AG04450 (cell line): ENCODE results near the gene KCNJ6. TPM values are rescaled to one million over a fixed set of nuclear protein-coding genes. Genes with fewer than 3 reads are reported as not detected.

ENCODE experiments used
- CTCF ChIA-PET: fragments of 300-600, 350-600 bp; formaldehyde crosslinking; extraction: SDS; loops from one replicate; lab custom pipeline; 2022; ENCODE audit warnings: antibody characterized with exemption, inconsistent platforms; lab: Charles Lee
- POLR2A ChIA-PET: fragments of 350-600 bp; formaldehyde crosslinking; extraction: SDS; loops from one replicate; lab custom pipeline; 2021; ENCODE audit warnings: antibody characterized with exemption, inconsistent platforms; lab: Yijun Ruan, JAX
- DNase-seq: peaks from one replicate; pipeline ENCODE4 v3.0.0-alpha.2; 2011; ENCODE audit warnings: low read depth, low spot score
- H3K27ac ChIP-seq: one replicate; pipeline ENCODE4 v1.5.1; 2012; ENCODE audit warnings: low read depth, low read length, control low read depth
- H3K27me3 ChIP-seq: one replicate; pipeline ENCODE4 v1.6.0; 2012; ENCODE audit warnings: low read length; ENCODE audit not compliant: control insufficient read depth, insufficient read depth
- H3K4me3 ChIP-seq: 2 replicates; pipeline ENCODE4 v1.5.1; 2011; ENCODE audit warnings: mild to moderate bottlenecking, low read depth, low read length, control low read depth
- H3K9me3 ChIP-seq: 2 replicates; pipeline ENCODE4 v1.5.1; 2012; ENCODE audit warnings: low read length; ENCODE audit not compliant: control insufficient read depth, insufficient read depth
- CTCF ChIP-seq: IDR thresholded peaks from 2 replicates; pipeline ENCODE4 v1.5.1; 2011; ENCODE audit warnings: low read depth, low read length, control low read depth, inconsistent platforms
- polyA plus RNA-seq: library from polyadenylated mRNA; depleted of rRNA; stranded (reverse); fragments of >200 nt; gene quantifications from 2 replicates; pipeline ENCODE4 v1.2.3, GENCODE V29; 2011

KCNJ6 gene
- polyA plus RNA-seq, 1 experiment: 0.02 TPM

GRCh38 chr21:37788503-37788902 lies 127.8 kb downstream of the KCNJ6 start:
- POLR2A ChIA-PET: no interaction called here
- Histone ChIP-seq H3K27ac (no peak overlapping the region), H3K27me3 (no peaks in the 10 kb centered on the region), H3K9me3 (peaks cover 4% of the 10 kb centered on the region; the same call in 1 of the 2 replicates), H3K4me3 (no peak overlapping the region)
- DNase-seq: no peak
- CTCF ChIA-PET: interaction anchor here (0.6 kb wide), 2 partner anchors 78 to 86 kb away, joined by 3 read pairs; no protein-coding TSS in a partner anchor
- no peak for TF ChIP-seq CTCF

GRCh38 chr21:37787456-37787855 lies 128.8 kb downstream of the KCNJ6 start:
- peak; percentile 76 for DNase-seq
- H3K4me3 ChIP-seq: no peak overlapping the region
- ChIA-PET POLR2A (no interaction called here), CTCF (no interaction called here)
- peak overlapping the region; percentile 68 for H3K27ac ChIP-seq
- TF ChIP-seq CTCF: no peak
- H3K9me3 ChIP-seq: peaks cover 6% of the 10 kb centered on the region; the same call in 1 of the 2 replicates
- no peaks in the 10 kb centered on the region for H3K27me3 ChIP-seq

GRCh38 chr21:37784591-37785318 lies 131.5 kb downstream of the KCNJ6 start:
- Histone ChIP-seq H3K27me3 (no peaks in the 10 kb centered on the region), H3K9me3 (peaks cover 12% of the 10 kb centered on the region; the same call in 1 of the 2 replicates), H3K4me3 (no peak overlapping the region), H3K27ac (no peak overlapping the region)
- CTCF ChIA-PET: no interaction called here
- no peak for TF ChIP-seq CTCF
- POLR2A ChIA-PET: no interaction called here
- no peak for DNase-seq

GRCh38 chr21:37783016-37783415 lies 133.2 kb downstream of the KCNJ6 start:
- POLR2A ChIA-PET: no interaction called here
- Histone ChIP-seq H3K27me3 (no peaks in the 10 kb centered on the region), H3K9me3 (peaks cover 8% of the 10 kb centered on the region; the same call in 1 of the 2 replicates), H3K4me3 (no peak overlapping the region), H3K27ac (no peak overlapping the region)
- DNase-seq: no peak
- no peak for TF ChIP-seq CTCF
- CTCF ChIA-PET: no interaction called here
